Measurements from ENCODE around the gene HOXD11.

The HOXD11 gene

DNA sequence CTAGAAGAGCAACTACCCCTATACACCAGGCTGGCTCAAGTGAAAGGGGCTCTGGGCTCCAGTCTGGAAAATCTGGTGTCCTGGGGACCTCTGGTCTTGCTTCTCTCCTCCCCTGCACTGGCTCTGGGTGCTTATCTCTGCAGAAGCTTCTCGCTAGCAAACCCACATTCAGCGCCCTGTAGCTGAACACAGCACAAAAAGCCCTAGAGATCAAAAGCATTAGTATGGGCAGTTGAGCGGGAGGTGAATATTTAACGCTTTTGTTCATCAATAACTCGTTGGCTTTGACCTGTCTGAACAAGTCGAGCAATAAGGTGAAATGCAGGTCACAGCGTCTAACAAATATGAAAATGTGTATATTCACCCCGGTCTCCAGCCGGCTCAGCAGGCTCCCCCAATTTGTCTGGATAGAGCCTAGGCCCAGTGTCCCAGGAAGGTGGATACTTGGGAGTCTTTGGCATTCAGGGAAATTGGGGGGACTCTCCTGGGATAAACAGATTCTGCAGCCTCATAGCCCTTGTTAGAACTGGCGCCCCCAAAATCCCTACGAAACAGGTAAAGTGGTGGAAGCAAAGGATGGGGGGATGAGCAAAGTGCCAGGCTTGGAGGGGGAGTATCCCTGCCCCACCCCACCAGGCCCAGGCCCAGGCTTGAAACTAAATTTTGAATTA lies 41.8 kb downstream of the HOXD11 start:
- no peak for DNase-seq (ENCODE audit: low read depth)
- H3K4me3 ChIP-seq (ENCODE audit: control insufficient read depth, low read depth, low read length), result no peak overlapping the region
- TF ChIP-seq, protein P1, sequence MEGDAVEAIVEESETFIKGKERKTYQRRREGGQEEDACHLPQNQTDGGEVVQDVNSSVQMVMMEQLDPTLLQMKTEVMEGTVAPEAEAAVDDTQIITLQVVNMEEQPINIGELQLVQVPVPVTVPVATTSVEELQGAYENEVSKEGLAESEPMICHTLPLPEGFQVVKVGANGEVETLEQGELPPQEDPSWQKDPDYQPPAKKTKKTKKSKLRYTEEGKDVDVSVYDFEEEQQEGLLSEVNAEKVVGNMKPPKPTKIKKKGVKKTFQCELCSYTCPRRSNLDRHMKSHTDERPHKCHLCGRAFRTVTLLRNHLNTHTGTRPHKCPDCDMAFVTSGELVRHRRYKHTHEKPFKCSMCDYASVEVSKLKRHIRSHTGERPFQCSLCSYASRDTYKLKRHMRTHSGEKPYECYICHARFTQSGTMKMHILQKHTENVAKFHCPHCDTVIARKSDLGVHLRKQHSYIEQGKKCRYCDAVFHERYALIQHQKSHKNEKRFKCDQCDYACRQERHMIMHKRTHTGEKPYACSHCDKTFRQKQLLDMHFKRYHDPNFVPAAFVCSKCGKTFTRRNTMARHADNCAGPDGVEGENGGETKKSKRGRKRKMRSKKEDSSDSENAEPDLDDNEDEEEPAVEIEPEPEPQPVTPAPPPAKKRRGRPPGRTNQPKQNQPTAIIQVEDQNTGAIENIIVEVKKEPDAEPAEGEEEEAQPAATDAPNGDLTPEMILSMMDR (IDR thresholded peaks at IDR 0.05; ENCODE audit: control insufficient read depth, insufficient read depth, low read depth, low read length, missing control alignments), result no peak

DNA sequence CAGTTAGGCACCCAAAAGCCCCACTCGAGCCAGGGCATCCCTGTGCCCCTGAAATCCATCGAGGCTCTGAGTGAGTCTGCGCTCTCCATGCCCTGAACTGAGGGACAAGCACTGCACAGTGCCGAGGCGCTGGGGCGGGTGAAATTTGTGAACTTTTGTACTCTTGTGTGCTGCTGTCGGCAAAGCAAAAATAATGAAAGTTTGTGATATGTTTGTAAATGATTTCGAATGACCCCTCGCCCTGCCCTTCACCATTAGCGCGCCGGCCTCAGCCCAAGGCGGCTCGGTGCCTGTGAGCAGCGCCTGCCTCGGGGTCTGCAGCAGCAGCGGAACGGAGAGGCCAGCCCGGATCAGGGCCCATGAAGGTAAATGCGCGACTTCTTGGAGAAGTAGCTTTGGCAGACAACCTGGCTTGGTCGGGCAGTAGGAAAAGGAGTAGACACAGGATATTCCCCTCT lies 42.4 kb downstream of the HOXD11 start:
- TF ChIP-seq, protein P1 (IDR thresholded peaks at IDR 0.05; ENCODE audit: control insufficient read depth, insufficient read depth, low read depth, low read length, missing control alignments), result no peak
- H3K4me3 ChIP-seq (ENCODE audit: control insufficient read depth, low read depth, low read length), result no peak overlapping the region
- no peak for DNase-seq (ENCODE audit: low read depth)

DNA sequence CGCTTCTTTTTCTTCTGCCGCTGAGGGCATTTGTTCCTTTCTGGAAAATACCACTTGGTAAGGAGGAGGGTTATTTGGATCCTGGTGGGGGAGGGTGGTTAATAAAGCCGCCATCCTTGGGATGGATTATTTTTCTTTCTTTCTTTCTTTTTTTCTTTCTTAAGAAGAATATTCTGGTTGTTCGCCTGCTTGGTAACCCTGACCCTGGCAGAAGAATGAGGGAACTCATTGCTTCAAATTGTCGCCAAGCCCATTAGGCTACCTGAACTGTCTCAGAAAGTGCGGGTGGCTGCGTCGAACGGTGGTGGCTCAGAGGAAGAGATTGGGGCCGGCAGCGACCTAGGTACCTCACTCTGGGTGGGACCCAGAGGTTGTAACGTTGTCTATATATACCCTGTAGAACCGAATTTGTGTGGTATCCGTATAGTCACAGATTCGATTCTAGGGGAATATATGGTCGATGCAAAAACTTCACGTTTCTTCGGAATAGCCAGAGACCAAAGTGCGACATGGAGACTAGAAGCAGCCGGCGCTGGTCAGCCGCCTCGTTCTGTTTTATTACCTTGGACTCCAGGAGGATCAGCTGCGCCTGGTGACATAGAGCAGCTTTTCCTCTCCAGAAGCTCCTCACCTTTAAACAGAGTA lies 43.0 kb downstream of the HOXD11 start:
- no peak for DNase-seq (ENCODE audit: low read depth)
- H3K4me3 ChIP-seq (ENCODE audit: control insufficient read depth, low read depth, low read length), result no peak overlapping the region
- TF ChIP-seq, protein P1 (IDR thresholded peaks at IDR 0.05; ENCODE audit: control insufficient read depth, insufficient read depth, low read depth, low read length, missing control alignments), result no peak

DNA sequence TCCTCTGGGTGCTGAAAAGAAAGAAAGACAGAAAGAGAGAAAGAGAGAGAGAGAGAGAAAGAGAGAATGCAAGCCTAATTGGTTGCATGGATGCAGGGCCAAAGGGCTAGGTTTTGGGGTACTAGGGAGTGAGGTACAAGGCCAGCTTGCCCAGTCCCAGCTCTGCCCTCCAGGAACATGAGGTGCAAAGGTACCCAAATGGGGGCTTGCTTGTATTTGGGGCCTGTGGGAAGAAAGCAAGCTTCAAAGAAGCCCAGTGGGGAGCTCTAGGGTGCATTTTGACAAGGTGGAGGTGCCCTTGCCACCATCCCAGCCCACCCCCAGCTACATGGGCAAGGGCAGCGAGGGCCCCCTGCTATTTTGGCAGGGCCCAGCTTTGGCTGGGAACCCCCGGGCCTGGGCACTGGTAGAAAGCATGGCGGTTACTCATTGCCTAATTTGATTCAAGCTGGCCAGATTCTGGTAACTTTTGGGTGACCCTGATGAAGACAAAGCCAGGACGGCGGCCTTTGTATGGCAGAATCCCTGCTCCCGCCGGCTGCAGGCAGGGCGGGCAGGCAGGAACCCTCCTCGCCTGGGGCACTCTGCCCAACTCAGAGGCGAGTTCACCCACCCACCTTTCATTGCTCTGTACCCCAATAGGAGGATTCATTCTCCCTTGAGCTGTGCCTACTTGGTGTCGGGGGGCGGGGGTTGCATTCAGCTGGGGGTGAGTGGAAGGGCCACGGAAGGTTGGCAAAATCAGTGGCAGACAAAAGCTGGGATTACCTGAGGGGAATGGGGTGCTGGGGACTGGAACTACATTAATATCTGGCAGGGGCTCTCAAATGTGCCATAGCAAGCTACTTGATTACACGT lies 43.7 kb downstream of the HOXD11 start:
- no peak overlapping the region for H3K4me3 ChIP-seq (ENCODE audit: control insufficient read depth, low read depth, low read length)
- TF ChIP-seq, protein P1 (IDR thresholded peaks at IDR 0.05; ENCODE audit: control insufficient read depth, insufficient read depth, low read depth, low read length, missing control alignments), result no peak
- DNase-seq (ENCODE audit: low read depth), result no peak

DNA sequence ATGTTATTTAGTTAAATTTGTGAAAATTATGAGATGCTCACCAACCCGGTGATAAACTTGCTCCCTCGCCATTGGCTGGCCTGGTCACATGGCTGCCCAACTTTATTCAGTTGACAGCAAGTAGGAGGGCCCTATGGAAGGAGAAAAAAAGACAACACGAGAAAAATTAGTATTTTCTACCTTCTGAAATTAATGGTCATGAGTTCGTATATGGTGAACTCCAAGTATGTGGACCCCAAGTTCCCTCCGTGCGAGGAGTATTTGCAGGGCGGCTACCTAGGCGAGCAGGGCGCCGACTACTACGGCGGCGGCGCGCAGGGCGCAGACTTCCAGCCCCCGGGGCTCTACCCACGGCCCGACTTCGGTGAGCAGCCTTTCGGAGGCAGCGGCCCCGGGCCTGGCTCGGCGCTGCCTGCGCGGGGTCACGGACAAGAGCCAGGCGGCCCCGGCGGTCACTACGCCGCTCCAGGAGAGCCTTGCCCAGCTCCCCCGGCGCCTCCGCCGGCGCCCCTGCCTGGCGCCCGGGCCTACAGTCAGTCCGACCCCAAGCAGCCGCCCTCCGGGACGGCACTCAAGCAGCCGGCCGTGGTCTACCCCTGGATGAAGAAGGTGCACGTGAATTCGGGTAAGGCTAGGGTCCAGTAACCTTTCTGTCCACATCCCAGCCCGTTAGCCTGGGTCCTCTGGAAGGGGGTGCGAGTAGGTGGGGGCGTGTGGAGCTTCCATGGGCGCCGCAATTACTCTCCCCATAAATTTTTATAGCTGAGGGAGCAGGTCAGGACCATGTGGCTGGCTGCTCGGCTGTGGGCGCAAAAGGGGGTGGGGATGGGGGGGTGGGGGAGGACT lies 44.6 kb downstream of the HOXD11 start, which contains the start of gene HOXD4:
HOXD4 (plus strand) TSS at position 109 of the 846 bp plus-strand sequence; CDS start at position 193, 84 bp downstream.
- TF ChIP-seq, protein P1 (IDR thresholded peaks at IDR 0.05; ENCODE audit: control insufficient read depth, insufficient read depth, low read depth, low read length, missing control alignments), result no peak
- no peak within 1 kb of the TSS for H3K4me3 ChIP-seq (ENCODE audit: control insufficient read depth, low read depth, low read length)
- DNase-seq (ENCODE audit: low read depth), result no peak
